COLO668 (cell line): ENCODE data around the gene GPC4.
A peak's percentile ranks its signal among the peaks of the same experiment; 100 is the strongest.
"Not testable (repeated sequence)": the region's sequence is repeated elsewhere in the genome, so short reads cannot be mapped to it uniquely, and the experiment has no call there.

Source experiments
- DNase-seq: peaks from one replicate; lab custom pipeline; 2025; ENCODE audit not compliant: unreplicated experiment; lab: John Stamatoyannopoulos, UW

GPC4 gene

DNA sequence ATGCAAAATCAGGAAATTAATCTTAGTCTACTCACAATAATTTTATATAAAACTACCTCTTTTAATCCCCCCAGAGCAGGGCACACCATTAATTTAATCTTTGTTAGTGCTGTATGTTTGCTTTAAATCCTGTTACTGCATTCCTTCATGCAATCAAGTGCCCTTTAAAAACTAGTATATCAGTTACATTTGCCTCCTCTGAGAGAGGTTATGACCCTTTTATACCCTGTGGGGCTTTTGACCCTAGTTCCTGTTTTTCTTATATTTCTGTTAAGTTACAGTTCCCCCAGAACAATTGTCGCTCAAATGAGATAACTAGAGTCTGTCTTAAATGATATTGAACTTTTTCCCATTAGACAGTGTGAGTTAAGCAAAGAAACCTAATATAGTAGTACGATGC lies 46.2 kb downstream of the GPC4 start:
- no peak for DNase-seq

DNA sequence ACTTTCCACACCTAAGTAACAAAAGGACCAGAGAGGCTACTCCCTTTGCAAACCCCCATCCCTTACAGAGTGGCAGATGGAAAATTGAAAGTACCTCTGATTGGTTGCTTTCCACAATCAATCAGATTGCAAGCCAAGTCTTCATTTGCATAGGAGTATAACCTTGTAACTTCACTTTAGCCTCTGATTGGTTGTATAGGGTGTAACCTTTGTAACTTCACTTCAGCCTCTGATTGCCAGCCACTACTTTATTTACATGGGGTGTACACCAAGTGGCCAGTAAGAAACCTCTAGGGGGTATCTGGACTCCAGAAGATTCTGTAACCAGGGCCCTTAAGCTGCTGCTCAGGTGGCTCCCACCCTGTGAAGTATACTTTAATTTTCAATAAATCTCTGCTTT lies 48.6 kb downstream of the GPC4 start:
- DNase-seq = no peak

DNA sequence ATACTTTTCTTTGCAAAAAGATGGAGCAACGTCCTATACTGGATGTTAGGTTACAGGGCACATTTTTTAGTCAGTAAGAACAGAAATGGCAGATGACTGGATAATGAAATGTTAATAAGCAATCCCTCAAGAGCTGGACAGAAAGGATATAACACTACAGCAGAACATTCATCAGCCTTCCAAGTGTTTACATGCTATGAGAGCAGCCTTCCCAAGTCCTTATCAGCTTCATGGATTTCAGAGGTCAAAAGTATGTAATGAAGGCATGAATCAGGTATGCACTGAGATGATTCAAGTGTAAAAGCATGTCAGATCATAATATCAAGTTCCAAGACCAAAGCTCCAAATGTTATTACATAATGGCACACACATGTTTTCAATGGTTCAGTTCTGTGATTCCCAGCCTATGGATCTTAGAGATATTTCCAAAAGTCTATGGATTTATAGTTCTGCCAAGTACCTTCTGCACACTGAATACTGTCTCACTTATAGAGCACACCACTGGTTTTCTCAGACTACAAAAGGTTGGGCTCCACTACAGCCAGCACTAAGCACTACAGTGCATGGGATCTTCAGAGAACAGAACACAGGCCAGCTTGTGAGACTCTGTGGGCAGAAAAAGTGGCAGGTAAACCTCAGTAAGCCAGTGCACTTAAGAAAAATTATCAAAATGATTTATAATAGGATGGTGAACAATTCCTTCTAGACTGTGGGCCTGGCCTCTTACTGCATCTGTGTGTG lies 49.2 kb downstream of the GPC4 start:
- no peak for DNase-seq

DNA sequence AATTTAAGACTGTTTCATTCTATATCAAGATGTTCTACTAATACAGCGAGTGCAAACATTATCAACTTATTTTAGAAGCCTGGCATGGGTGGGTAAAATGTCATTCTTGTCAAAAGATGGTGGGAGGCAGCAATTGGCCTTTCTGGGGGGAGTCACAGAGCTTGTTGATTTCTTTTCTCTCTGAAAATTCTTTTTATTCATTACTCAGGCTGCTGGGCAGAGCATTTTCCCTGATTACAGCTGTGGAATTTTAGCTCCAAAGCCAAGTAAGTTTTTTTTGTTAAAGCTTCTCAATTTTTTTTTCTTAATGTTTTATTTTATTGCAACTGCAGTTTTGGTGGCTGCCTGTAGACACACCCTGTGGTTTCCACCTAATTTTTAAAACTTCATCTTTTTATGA lies 50.4 kb downstream of the GPC4 start:
- DNase-seq = no peak

DNA sequence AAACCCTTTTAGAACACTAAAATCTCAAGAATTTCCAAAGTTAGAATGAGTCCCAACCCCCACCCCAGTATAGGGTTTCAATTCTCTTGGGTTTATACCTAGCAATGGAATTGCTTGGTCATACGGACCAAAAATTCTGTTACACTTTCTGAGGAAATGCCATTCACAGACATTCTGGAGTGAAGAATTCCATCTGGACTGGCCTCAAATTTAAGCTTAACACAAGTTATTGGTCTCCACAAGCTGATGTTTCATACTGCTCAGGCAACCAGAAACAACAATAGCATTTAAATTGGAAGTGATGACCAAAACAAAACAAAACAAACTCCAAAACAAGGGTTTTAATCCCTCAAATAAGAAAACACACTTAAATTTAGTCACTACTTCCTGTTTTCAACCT lies 51.1 kb downstream of the GPC4 start:
- DNase-seq = no peak

DNA sequence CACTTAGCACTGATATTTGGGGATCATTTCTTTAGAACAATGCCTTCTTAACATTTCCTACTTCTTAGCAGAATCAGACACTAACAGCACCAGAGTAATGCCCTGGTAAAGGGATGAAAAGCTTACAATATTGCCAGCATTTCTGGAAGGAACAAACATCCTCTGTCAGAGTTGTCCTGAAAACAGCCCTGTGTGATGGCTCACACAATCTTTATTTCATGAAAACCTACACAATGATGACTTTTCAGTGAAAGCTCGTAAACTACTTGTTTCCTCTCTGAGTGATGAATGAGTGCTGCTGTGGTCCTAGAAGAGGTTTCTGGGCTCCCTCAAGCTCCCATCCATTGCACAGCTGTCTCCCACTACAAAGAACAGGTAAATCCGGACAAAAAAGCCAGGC lies 52.8 kb downstream of the GPC4 start:
- DNase-seq = no peak

DNA sequence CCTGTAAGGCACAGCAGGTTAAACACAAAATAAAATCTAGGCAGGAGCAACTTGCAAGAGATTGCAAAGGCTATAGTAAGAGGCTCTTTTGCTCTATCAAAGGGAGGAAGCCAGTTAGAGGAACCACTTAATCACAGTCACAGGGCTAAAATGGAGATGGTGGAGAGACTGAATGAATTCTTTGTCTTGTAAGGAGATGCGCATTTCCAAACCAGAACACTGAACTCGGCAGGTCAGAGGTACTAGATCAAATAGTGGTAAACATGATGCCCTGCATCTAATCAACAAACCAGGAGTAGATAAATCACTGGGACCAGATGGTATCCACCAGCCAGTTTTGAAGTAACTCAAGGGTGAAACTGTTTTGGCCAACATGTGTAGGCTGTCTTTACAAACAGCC lies 55.8 kb downstream of the GPC4 start:
- DNase-seq = no peak

DNA sequence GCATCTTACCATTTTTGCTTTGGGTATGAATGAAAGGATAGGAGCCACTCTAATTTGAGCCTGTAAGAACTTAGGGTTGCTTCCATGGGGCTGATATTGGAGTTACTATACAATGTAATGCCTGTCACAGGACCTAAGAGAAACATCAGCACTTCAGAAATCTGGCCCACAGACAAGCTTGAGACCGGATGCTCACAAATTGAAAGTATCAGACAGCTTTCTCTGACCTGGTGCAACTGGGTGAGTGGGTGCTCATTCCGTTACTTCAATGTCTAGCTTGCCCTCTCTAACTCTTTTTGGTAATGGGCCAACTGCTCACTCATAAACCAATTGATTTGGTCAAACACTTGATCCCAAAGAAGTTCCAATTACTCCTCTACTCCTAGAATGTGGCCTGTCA lies 62.1 kb downstream of the GPC4 start:
- DNase-seq = no peak

DNA sequence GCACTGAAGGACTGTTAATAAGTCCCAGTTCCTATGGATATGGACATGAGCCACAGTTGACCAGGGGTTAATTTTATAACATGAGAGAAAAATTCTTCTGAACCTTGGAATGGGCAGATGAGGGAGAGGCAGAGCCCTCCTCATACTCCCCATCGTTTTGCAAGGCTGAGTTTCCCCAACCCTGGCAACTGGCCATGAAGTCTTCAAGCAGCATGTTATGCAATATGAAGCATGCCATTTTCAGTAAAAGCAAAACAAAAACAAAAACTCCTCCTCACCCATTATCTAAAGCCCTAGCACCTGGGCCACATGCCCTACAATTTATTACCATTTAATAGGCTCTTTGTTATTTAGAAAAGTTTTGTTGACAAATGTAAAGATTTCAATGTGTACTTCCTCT lies 64.5 kb downstream of the GPC4 start:
- DNase-seq = no peak

DNA sequence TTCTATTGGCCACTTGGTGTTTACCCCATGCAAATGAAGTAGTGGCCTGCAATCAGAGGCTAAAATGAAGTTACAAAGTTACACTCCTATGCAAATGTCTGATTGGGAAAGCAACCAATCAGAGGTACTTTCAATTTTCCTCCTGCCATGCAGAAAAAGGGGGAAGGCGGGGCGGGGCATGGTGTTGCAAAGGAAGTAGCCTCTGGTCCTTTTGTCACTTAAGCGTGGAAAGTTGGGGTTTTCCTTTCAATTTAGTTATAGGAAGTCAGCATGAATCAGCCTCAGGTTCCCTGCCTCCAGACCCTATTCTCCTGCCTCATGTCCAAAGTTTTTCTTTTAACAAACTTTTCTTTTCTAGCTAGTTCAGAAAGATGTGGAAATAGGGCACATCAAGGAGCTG lies 69.3 kb downstream of the GPC4 start:
- DNase-seq = no peak

DNA sequence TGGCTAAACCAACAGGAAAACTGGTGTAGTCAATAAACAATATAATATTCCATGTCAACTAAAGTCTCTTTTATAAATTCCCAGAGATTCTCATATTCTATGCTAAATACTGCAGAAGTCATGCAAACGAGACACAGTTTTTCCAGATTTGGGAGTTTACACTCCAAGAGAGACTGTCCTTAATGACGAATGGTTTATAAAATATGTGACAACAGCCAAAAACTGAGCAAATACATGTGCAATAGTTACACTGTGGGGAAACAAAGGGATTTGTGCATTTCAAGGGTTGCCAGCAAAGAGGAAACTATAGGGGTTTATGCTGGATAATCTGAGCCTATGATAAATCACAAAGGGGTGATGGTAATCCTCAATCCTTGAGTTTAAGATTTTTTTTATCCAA lies 75.7 kb downstream of the GPC4 start:
- DNase-seq = no peak

DNA sequence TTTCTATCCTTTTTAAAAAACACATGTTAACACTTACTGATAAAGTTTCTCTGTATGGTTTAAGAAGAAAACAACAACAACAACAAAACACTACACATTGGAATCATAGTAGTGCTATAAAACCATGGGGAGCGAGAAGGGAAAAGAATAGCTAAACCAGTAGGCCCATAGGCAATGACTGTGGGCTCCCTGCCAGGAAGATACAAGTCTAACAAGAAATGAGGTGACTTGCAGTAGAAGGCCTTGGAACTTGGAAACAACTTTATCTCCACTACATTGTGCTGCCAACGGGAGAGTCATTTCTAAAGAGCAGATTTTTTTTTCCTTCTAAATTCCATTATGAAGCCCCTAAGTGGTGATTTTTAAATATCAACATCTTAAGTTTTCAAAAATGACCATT lies 78.0 kb downstream of the GPC4 start:
- DNase-seq = no peak

DNA sequence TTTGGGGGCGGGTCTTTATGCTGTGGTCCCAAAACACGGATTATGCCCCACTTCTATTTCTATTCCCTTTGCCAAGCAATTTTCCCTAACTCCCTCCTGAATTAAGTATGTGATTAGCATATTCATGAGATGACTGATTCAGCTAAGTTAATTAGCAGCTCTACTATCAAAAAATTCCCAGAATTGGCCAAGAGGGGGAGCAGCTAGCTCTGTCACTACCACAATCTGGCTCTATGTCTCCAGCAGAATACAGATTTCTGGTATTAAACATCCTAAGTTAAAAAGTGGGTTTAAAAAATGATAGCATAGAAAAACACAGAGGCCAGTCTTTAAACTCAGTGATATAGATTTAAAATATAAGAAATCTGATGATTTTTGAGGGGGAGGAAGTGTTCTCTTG lies 80.3 kb downstream of the GPC4 start:
- peak; percentile 3 for DNase-seq

DNA sequence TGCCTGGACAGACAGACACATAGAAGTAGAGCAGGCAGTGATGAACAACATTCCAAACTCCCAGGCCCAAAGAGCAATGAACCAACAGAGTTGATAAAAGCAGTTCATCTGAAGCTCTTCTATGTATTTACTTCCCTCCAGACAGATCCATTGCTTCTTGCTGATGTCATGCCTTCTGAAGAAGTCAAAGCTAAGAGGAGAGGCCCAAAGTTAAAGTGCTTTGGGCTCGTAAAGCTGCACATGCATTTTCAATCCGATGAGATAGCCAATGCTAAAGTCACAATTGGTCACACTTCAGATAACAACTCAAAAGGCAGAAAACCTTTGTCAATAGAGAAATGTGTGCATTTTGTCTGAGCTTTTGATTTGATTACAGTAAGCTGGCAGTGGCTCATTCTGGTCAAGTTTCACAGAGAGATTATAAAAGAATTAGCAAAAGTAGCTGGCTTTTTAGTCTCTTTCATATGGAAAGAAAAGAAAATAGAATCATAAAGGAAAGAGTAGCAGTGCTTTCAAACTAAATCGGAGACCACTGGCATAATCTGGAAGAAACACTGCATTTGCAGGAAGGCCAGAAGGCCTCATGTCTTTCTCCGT lies 82.0 kb downstream of the GPC4 start:
- no peak for DNase-seq

DNA sequence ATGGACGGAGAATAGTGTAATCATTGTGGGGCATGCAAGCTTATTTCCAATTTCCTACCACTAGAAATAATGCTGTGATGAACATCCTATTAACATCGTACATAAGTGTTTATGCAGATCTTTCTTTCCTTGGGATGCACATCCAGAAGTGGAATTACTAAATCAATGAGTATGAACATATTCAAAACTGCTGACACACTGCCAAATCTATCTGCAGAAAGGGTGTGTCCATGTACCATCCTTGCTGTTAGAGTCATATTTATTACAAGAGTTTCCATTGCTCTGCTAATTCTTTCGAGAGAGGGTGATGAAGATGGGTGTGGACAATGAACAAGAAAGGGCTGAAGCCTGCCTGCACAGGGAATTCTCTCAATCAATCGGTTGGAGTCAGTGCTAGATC lies 82.6 kb downstream of the GPC4 start:
- no peak for DNase-seq

DNA sequence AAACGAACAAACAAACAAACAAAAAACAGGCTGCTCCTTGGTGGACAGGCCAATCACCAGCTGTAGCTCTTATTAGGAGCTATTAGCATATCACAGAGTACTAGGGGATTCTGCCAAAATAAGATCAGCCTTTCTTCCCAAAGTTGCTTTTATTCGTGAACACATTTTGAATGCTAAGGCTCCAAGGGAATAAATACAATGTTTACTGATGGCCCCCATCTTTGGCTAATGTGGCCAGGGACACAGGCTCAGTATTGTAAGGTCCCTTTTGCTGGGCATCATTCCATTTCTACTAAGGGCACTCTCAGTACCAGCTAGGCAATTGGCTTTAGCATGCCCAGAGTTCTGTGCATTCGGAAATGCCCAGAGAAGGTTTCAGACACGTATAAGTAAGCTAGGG lies 84.3 kb downstream of the GPC4 start:
- DNase-seq = no peak

DNA sequence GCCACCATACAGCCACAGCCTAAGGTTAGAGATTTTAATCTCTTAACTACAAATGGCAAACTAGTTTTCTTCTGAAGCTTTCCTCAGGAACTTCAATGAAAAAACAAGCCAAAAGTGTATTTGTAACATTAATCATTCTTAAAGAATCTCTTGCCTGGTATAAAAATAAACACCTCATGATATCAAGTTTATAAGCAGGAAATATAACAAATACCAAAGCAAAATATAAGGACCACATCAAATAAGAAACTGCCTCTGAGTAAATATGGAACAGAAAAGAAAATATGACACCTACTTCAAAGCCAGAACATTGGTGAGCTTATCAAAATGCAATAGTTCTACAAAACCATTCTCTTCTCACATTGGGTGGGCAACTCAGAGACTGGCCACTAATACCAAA lies 89.9 kb downstream of the GPC4 start:
- no peak for DNase-seq

DNA sequence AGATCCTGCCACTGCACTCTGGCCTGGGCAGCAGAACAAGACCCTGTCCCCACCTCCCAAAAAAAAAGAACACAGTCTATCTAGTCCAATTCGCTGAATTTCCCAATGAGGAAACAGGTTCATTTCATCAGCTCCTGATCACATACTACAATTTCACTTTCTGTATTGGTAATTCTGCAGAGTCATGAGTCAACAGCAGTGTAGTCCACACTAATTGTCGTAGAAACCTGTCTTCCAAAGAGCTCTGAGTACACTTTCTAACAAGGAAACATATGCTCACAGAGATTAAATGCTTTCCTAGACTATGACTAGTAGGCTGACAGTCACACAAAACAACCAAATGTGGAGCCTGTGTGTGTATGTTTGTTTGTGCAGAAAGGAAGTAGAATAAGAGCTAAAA lies 91.9 kb downstream of the GPC4 start:
- DNase-seq = no peak

DNA sequence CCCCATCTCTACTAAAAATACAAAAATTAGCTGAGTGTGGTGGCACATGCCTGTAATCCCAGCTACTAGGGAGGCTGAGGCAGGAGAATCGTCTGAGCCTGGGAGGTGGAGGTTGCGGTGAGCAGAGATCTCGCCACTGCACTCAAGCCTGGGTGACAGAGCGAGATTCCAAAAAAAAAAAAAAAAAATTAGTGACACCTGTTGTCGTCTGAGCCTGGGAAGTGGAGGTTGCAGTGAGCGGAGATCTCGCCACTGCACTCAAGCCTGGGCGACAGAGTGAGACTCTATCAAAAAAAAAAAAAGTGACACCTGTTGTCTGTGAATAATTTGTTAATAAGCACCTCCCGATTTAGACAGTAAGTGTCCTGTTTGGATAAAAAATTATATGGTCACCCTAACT lies 93.0 kb downstream of the GPC4 start:
- DNase-seq = not testable (repeated sequence)

DNA sequence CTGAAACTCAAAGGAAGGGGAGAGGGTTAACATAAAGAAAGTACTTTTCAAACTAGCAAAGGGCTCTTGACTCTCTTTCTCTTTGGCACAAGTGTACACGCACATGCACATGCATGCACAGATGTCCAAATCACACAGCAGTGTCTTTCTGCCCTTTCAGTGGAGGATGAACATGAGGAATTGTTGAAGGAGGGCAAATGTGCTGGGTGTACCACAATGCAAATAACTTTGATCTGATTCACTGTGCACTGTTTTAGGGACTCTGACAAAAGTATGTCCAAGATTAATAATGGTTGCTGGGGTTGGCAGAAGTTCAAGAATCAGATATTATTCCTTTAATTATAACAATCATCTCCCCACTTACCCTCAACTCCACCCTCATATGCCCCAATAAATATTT lies 93.8 kb downstream of the GPC4 start:
- no peak for DNase-seq

DNA sequence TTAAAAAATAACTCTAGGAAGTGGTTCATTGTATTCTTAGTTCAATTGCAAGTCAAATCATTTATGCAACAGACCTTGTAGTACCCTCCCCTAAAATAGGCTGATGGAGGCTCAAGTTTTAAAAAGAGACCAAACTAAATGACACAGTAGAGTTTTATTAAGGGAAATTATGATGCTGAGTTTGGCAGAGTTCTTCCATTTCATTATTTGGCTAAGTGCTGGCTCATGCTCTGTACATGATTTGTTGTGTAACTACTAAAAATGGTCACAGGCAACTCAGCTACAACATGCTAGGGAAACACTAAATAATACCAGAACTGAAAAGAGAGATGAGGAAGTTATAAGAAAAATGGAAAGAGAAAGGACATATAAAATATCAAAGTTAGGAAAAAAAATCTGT lies 101.0 kb downstream of the GPC4 start:
- DNase-seq = no peak

DNA sequence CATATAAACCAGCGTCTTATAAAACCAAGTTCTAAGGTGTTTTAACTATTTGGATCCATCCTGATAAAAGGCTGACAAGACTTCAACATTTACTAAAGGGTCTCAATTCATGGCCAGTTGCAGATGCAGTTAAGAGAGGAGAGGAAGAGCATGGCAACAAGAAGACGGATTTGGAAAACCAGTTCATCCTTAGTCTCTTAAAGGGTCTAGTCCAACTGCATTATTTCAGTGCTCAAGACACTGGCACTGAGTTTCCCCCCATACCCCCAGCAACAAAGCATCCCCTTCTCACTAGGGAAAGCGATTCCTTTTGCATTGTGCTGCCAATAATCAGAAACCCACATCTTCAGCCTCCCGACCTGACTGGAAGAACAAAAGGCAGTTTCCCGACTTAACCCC lies 106.8 kb downstream of the GPC4 start:
- DNase-seq = no peak
